K562 (cell line): ENCODE measurements around the gene TCF12. TPM values are rescaled to one million over a fixed set of nuclear protein-coding genes. Genes with fewer than 3 reads are reported as not detected.
A peak's percentile ranks its signal among the peaks of the same experiment; 100 is the strongest.

Experiments used
- BRF1 ChIP-seq: IDR thresholded peaks from 3 replicates; pipeline ENCODE4 v1.6.1; 2011; ENCODE audit warnings: borderline replicate concordance, mild to moderate bottlenecking; ENCODE audit not compliant: insufficient read length; ENCODE audit errors: extremely low read depth
- CLOCK ChIP-seq: fragments of 250-450 bp; sonication (Bioruptor Pico); IDR thresholded peaks from 2 replicates; pipeline ENCODE4 v1.4.0; 2020; ENCODE audit warnings: mild to moderate bottlenecking, moderate library complexity, borderline replicate concordance
- DEAF1 ChIP-seq: fragments of 450-650 bp; formaldehyde crosslinking; IDR thresholded peaks from 2 replicates; pipeline ENCODE4 v1.4.0; 2020; ENCODE audit warnings: mild to moderate bottlenecking, moderate library complexity
- DMBX1 ChIP-seq: fragments of 250-450 bp; sonication (Bioruptor Pico); IDR thresholded peaks from 2 replicates; pipeline ENCODE4 v1.8.0; 2022; ENCODE audit warnings: inconsistent platforms, mild to moderate bottlenecking, moderate library complexity, borderline replicate concordance
- ELK1 ChIP-seq: sonication (generic); formaldehyde crosslinking; IDR thresholded peaks from 2 replicates; pipeline ENCODE4 v1.8.1; 2022; ENCODE audit warnings: missing genetic modification reagents
- HES1 ChIP-seq: fragments of 450-650 bp; IDR thresholded peaks from 2 replicates; pipeline ENCODE4 v1.6.1; 2016; ENCODE audit warnings: low read depth, mild to moderate bottlenecking, moderate library complexity
- HMGN3 ChIP-seq: IDR thresholded peaks from 2 replicates; pipeline ENCODE4 v1.6.1; 2011; ENCODE audit warnings: borderline replicate concordance, low read depth, mild to moderate bottlenecking, mixed read lengths, low read length; ENCODE audit not compliant: insufficient read length; ENCODE audit errors: extremely low read depth
- HNRNPUL1 ChIP-seq: fragments of 200-400 bp; formaldehyde crosslinking; IDR thresholded peaks from 2 replicates; pipeline ENCODE4 v1.6.1; 2017; ENCODE audit warnings: low read length
- NFXL1 ChIP-seq: fragments of 450-650 bp; formaldehyde crosslinking; IDR thresholded peaks from 2 replicates; pipeline ENCODE4 v1.4.0; 2021; ENCODE audit warnings: mild to moderate bottlenecking
- PCBP1 ChIP-seq: fragments of 200-400 bp; formaldehyde crosslinking; IDR thresholded peaks from 2 replicates; pipeline ENCODE4 v1.6.1; 2018; ENCODE audit warnings: mild to moderate bottlenecking, low read depth, low read length; ENCODE audit not compliant: poor library complexity, severe bottlenecking
- SRSF1 ChIP-seq: fragments of 200-400 bp; formaldehyde crosslinking; IDR thresholded peaks from 2 replicates; pipeline ENCODE4 v1.6.1; 2017; ENCODE audit warnings: mild to moderate bottlenecking, low read depth, low read length, moderate library complexity
- TCF3 ChIP-seq: sonication (generic); formaldehyde crosslinking; IDR thresholded peaks from 2 replicates; pipeline ENCODE4 v1.4.0; 2020; ENCODE audit warnings: mild to moderate bottlenecking, missing genetic modification reagents
- TRIM28 ChIP-seq: fragments of 450-650 bp; IDR thresholded peaks from 2 replicates; pipeline ENCODE4 v1.6.1; 2017
- polyA plus RNA-seq, 8 experiments: library from polyadenylated mRNA; depleted of rRNA in 4 of 8; stranded (reverse) in 5 of 8; unstranded in 3 of 8; fragments of >200 nt; fragmentation: Nextera tagmentation in 2 of 8; fragmentation: Illumina TruSeq in 1 of 8; extraction: Ambion mirVana in 2 of 8; extraction: Trizol in 1 of 8; gene quantifications; 2 replicates each; pipeline versions ENCODE4 v1.2.1 to v1.2.3, GENCODE V29; 2011 to 2014; ENCODE audit warnings: inconsistent platforms in 1 of 8, missing spikeins in 1 of 8
- total RNA-seq, 7 experiments: library from RNA; depleted of rRNA in 6 of 7; stranded (reverse); fragments of >200 nt in 6 of 7; fragmentation: Illumina TruSeq in 2 of 7; extraction: Trizol in 2 of 7; gene quantifications; 2 replicates each; pipeline versions ENCODE4 v1.2.1 to v1.2.3, GENCODE V29; 2011 to 2021; ENCODE audit warnings: low replicate concordance in 1 of 7

TCF12 gene
- total and polyA plus RNA-seq, 9 of the 15 experiments (the other 6 are each of a cell fraction or from before 2014, with no cell fraction given) = 10.5 to 132 (median 52.9) TPM

- TF ChIP-seq ELK1 (no peak), HNRNPUL1 (no peak), DEAF1 (peak; percentile 52; the same call in 1 of the 2 replicates), SRSF1 (no peak), TRIM28 (no peak), HMGN3 (peak; percentile 96), PCBP1 (peak; percentile 99), NFXL1 (no peak), HES1 (peak; percentile 40; the same call in 1 of the 2 replicates), DMBX1 (CRISPR knock-in tag) (peak; percentile 25; the same call in 1 of the 2 replicates), CLOCK (no peak), TCF3 (CRISPR knock-in tag) (peak; percentile 43; the same call in 1 of the 2 replicates), BRF1 (no peak)
These were observed 31.3 kb upstream of the TCF12 start (continued) for GRCh38 chr15:56886932-56887781.
